Breast epithelium (tissue), 3 donors: Measurements from ENCODE around the gene WSB2.

ENCODE experiments used
- CTCF ChIP-seq, 3 donors: fragments of 450-650 bp; IDR thresholded peaks; one replicate each; pipeline ENCODE4 v1.5.1; 2016 to 2017; ENCODE audit warnings: antibody characterized with exemption in 3 of 3, mild to moderate bottlenecking in 3 of 3, moderate library complexity in 3 of 3
- POLR2A ChIP-seq: fragments of 450-650 bp; IDR thresholded peaks from one replicate; pipeline ENCODE4 v1.6.1; 2016; ENCODE audit warnings: antibody characterized with exemption, mild to moderate bottlenecking, moderate library complexity
- POLR2AphosphoS5 ChIP-seq, 3 donors: sonication (generic); formaldehyde crosslinking; IDR thresholded peaks; one replicate each; pipeline ENCODE4 v1.6.1; 2017; ENCODE audit warnings: antibody characterized with exemption in 3 of 3

- TF ChIP-seq CTCF (IDR thresholded peaks at IDR 0.05) (no peak), POLR2A (no peak), POLR2AphosphoS5 (IDR thresholded peaks at IDR 0.05) (no peak)
These were observed 45.7 kb downstream of the WSB2 start for GRCh38 chr12:118015306-118015705.
